ENCODE measurements around the gene WASF3.

The WASF3 gene

GRCh38 chr13:26515721-26516120, 41.8 kb upstream of the WASF3 start:
- Histone ChIP-seq H3K9me3 (ENCODE audit: insufficient read depth, low read length) (no peaks in the 10 kb centered on the region), H3K4me2 (ENCODE audit: low read length) (no peak overlapping the region), H3K4me3 (ENCODE audit: low read length) (no peak overlapping the region), H3K27me3 (ENCODE audit: low read depth, low read length) (peaks cover 38% of the 10 kb centered on the region), H3K79me2 (ENCODE audit: low read length) (no peaks in the 10 kb centered on the region), H3K9ac (ENCODE audit: low read length) (no peak overlapping the region), H3K27ac (ENCODE audit: low read length) (no peak overlapping the region), H3K4me1 (ENCODE audit: low read length) (no peaks in the 10 kb centered on the region), H4K20me1 (ENCODE audit: insufficient read depth, low read length) (no peaks in the 10 kb centered on the region), H2AFZ (ENCODE audit: low read depth, low read length) (no peak overlapping the region), H3K36me3 (replicated peaks; ENCODE audit: low read depth, low read length) (no peaks in the 10 kb centered on the region)
- no peak for TF ChIP-seq EZH2phosphoT487 (IDR thresholded peaks at IDR 0.05; ENCODE audit: low read depth)
- TF ChIP-seq, protein P1, sequence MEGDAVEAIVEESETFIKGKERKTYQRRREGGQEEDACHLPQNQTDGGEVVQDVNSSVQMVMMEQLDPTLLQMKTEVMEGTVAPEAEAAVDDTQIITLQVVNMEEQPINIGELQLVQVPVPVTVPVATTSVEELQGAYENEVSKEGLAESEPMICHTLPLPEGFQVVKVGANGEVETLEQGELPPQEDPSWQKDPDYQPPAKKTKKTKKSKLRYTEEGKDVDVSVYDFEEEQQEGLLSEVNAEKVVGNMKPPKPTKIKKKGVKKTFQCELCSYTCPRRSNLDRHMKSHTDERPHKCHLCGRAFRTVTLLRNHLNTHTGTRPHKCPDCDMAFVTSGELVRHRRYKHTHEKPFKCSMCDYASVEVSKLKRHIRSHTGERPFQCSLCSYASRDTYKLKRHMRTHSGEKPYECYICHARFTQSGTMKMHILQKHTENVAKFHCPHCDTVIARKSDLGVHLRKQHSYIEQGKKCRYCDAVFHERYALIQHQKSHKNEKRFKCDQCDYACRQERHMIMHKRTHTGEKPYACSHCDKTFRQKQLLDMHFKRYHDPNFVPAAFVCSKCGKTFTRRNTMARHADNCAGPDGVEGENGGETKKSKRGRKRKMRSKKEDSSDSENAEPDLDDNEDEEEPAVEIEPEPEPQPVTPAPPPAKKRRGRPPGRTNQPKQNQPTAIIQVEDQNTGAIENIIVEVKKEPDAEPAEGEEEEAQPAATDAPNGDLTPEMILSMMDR (IDR thresholded peaks at IDR 0.05; ENCODE audit: low read depth, low read length), result no peak

DNA sequence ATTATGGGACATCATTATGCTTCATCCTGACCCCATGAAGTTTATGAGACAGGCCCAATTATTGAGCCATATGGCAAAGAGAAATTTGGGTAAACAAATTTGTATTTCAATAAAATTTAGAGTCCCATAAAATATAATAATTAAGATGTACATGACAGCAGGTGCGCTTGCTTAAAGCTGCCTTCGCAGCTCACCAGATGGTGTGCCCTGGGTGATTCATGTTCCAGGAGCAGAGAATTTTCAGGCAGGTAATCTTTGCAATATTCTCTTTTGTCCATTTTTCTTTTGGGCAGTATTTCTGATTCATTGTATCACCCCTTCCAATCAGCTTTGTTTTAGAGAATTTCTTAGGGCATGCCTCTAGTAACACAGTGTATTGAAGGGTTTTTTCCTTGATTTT, 39.5 kb upstream of the WASF3 start:
- Histone ChIP-seq H3K4me2 (ENCODE audit: low read length) (no peak overlapping the region), H3K36me3 (replicated peaks; ENCODE audit: low read depth, low read length) (no peaks in the 10 kb centered on the region), H3K79me2 (ENCODE audit: low read length) (no peaks in the 10 kb centered on the region), H3K4me1 (ENCODE audit: low read length) (no peaks in the 10 kb centered on the region), H3K4me3 (ENCODE audit: low read length) (no peak overlapping the region), H3K9ac (ENCODE audit: low read length) (no peak overlapping the region), H3K27me3 (ENCODE audit: low read depth, low read length) (peaks cover 38% of the 10 kb centered on the region), H3K27ac (ENCODE audit: low read length) (no peak overlapping the region), H2AFZ (ENCODE audit: low read depth, low read length) (no peak overlapping the region), H3K9me3 (ENCODE audit: insufficient read depth, low read length) (no peaks in the 10 kb centered on the region), H4K20me1 (ENCODE audit: insufficient read depth, low read length) (no peaks in the 10 kb centered on the region)
- TF ChIP-seq, protein P1 (IDR thresholded peaks at IDR 0.05; ENCODE audit: low read depth, low read length), result no peak
- TF ChIP-seq EZH2phosphoT487 (IDR thresholded peaks at IDR 0.05; ENCODE audit: low read depth), result no peak

- TF ChIP-seq EZH2phosphoT487 (IDR thresholded peaks at IDR 0.05; ENCODE audit: low read depth), result no peak
- TF ChIP-seq, protein P1 (IDR thresholded peaks at IDR 0.05; ENCODE audit: low read depth, low read length), result no peak
- no peak overlapping the region for H3K4me2 ChIP-seq (ENCODE audit: low read length)
- H3K9ac ChIP-seq (ENCODE audit: low read length), result no peak overlapping the region
- peaks cover 37% of the 10 kb centered on the region for H3K27me3 ChIP-seq (ENCODE audit: low read depth, low read length)
- H3K9me3 ChIP-seq (ENCODE audit: insufficient read depth, low read length), result no peaks in the 10 kb centered on the region
- no peaks in the 10 kb centered on the region for H3K79me2 ChIP-seq (ENCODE audit: low read length)
- no peaks in the 10 kb centered on the region for H3K36me3 ChIP-seq (replicated peaks; ENCODE audit: low read depth, low read length)
- H3K4me3 ChIP-seq (ENCODE audit: low read length), result no peak overlapping the region
- H3K4me1 ChIP-seq (ENCODE audit: low read length), result no peaks in the 10 kb centered on the region
- no peaks in the 10 kb centered on the region for H4K20me1 ChIP-seq (ENCODE audit: insufficient read depth, low read length)
- H3K27ac ChIP-seq (ENCODE audit: low read length), result no peak overlapping the region
- H2AFZ ChIP-seq (ENCODE audit: low read depth, low read length), result no peak overlapping the region
Observed at GRCh38 chr13:26518451-26518959, 39.0 kb upstream of the WASF3 start.

GRCh38 chr13:26522571-26522970, 34.9 kb upstream of the WASF3 start:
- no peak overlapping the region for H3K27ac ChIP-seq (ENCODE audit: low read length)
- H3K4me2 ChIP-seq (ENCODE audit: low read length), result no peak overlapping the region
- H3K4me1 ChIP-seq (ENCODE audit: low read length), result no peaks in the 10 kb centered on the region
- no peak overlapping the region for H3K9ac ChIP-seq (ENCODE audit: low read length)
- H2AFZ ChIP-seq (ENCODE audit: low read depth, low read length), result no peak overlapping the region
- no peaks in the 10 kb centered on the region for H3K36me3 ChIP-seq (replicated peaks; ENCODE audit: low read depth, low read length)
- no peaks in the 10 kb centered on the region for H3K79me2 ChIP-seq (ENCODE audit: low read length)
- H3K9me3 ChIP-seq (ENCODE audit: insufficient read depth, low read length), result no peaks in the 10 kb centered on the region
- H4K20me1 ChIP-seq (ENCODE audit: insufficient read depth, low read length), result no peaks in the 10 kb centered on the region
- peaks cover 20% of the 10 kb centered on the region for H3K27me3 ChIP-seq (ENCODE audit: low read depth, low read length)
- no peak for TF ChIP-seq EZH2phosphoT487 (IDR thresholded peaks at IDR 0.05; ENCODE audit: low read depth)
- TF ChIP-seq, protein P1 (IDR thresholded peaks at IDR 0.05; ENCODE audit: low read depth, low read length), result no peak
- no peak overlapping the region for H3K4me3 ChIP-seq (ENCODE audit: low read length)
